AG04450 (cell line): ENCODE measurements around the gene NPM1. TPM values are rescaled to one million over a fixed set of nuclear protein-coding genes. Genes with fewer than 3 reads are reported as not detected.
"Not testable (repeated sequence)": the region's sequence is repeated elsewhere in the genome, so short reads cannot be mapped to it uniquely, and the experiment has no call there.

Experiments used
- CTCF ChIA-PET: fragments of 300-600, 350-600 bp; formaldehyde crosslinking; extraction: SDS; loops from one replicate; lab custom pipeline; 2022; ENCODE audit warnings: antibody characterized with exemption, inconsistent platforms; lab: Charles Lee
- POLR2A ChIA-PET: fragments of 350-600 bp; formaldehyde crosslinking; extraction: SDS; loops from one replicate; lab custom pipeline; 2021; ENCODE audit warnings: antibody characterized with exemption, inconsistent platforms; lab: Yijun Ruan, JAX
- DNase-seq: peaks from one replicate; pipeline ENCODE4 v3.0.0-alpha.2; 2011; ENCODE audit warnings: low read depth, low spot score
- H3K27ac ChIP-seq: one replicate; pipeline ENCODE4 v1.5.1; 2012; ENCODE audit warnings: low read depth, low read length, control low read depth
- H3K27me3 ChIP-seq: one replicate; pipeline ENCODE4 v1.6.0; 2012; ENCODE audit warnings: low read length; ENCODE audit not compliant: control insufficient read depth, insufficient read depth
- H3K4me3 ChIP-seq: 2 replicates; pipeline ENCODE4 v1.5.1; 2011; ENCODE audit warnings: mild to moderate bottlenecking, low read depth, low read length, control low read depth
- H3K9me3 ChIP-seq: 2 replicates; pipeline ENCODE4 v1.5.1; 2012; ENCODE audit warnings: low read length; ENCODE audit not compliant: control insufficient read depth, insufficient read depth
- polyA plus RNA-seq: library from polyadenylated mRNA; depleted of rRNA; stranded (reverse); fragments of >200 nt; gene quantifications from 2 replicates; pipeline ENCODE4 v1.2.3, GENCODE V29; 2011
- TF ChIP-seq, protein P1 (sequence below): IDR thresholded peaks from 2 replicates; pipeline ENCODE4 v1.5.1; 2011; ENCODE audit warnings: low read depth, low read length, control low read depth, inconsistent platforms

Gene NPM1
- polyA plus RNA-seq, 1 experiment: 2,664 TPM

DNA sequence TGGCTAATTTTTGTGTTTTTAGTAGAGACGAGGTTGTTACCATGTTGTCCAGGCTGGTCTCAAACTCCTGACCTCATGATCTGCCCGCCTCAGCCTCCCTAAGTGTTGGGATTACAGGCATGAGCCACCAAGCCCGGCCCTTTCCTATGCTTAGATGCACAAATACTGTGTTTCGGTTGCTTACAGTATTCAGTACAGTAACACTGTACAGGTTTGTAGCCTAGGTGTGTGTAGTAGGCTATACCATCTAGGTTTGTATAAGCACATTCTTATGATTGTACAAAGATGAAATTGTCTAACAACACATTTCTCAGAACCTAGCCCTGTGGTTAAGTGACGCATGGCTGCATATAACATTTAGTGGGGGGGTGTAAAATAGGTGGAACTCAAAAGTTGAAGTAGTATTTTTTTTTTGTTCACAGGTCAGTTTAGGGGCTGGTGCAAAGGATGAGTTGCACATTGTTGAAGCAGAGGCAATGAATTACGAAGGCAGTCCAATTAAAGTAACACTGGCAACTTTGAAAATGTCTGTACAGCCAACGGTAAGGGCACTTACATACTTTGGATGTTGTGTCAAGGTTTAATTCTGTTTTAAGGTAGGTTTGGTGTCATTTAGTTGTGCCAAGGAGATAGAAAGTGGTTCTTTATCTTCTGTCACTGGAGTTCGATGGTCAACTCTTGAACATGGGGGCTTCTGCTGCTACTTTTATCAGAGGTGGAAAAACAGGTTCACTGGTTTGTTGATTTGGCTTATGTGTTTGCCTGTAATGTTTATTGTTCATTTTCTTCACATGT is 3.4 kb downstream of the NPM1 start:
- TF ChIP-seq, protein P1, sequence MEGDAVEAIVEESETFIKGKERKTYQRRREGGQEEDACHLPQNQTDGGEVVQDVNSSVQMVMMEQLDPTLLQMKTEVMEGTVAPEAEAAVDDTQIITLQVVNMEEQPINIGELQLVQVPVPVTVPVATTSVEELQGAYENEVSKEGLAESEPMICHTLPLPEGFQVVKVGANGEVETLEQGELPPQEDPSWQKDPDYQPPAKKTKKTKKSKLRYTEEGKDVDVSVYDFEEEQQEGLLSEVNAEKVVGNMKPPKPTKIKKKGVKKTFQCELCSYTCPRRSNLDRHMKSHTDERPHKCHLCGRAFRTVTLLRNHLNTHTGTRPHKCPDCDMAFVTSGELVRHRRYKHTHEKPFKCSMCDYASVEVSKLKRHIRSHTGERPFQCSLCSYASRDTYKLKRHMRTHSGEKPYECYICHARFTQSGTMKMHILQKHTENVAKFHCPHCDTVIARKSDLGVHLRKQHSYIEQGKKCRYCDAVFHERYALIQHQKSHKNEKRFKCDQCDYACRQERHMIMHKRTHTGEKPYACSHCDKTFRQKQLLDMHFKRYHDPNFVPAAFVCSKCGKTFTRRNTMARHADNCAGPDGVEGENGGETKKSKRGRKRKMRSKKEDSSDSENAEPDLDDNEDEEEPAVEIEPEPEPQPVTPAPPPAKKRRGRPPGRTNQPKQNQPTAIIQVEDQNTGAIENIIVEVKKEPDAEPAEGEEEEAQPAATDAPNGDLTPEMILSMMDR: no peak
- Histone ChIP-seq H3K4me3 (peak overlapping the region; percentile 98), H3K9me3 (no peaks in the 10 kb centered on the region; the same call in 1 of the 2 replicates), H3K27me3 (no peaks in the 10 kb centered on the region), H3K27ac (no peak overlapping the region)
- POLR2A ChIA-PET: no interaction called here
- CTCF ChIA-PET: no interaction called here
- no peak for DNase-seq

DNA sequence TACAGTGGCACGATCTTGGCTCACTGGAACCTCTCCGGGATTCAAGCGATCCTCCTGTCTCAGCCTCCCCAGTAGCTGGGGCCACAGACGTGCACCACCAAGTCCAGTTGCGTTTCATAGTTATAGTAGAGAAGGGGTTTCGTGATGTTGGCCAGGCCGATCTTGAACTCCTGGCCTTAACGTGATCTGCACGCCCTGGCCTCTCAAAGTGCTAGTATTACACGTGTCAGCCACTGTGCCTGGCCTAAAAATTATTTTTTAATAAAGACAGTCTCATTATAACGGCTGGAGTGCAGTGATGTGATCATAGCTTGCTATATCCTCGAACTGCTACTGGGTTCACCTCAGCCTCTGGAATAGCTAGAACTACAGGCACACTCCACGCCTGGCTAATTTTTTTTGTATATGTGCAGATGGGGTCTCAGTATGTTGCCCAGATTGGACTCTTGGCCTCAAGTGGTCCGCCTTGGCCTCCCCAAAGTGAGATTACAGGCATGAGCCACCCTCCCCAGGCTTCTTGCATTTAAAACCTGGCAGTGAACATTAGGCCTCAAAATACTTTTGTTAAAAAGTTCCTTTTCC is 4.4 kb downstream of the NPM1 start:
- TF ChIP-seq, protein P1: no peak
- DNase-seq: no peak
- POLR2A ChIA-PET: no interaction called here
- Histone ChIP-seq H3K27me3 (no peaks in the 10 kb centered on the region), H3K9me3 (no peaks in the 10 kb centered on the region; the same call in 1 of the 2 replicates), H3K27ac (no peak overlapping the region), H3K4me3 (no peak overlapping the region)
- CTCF ChIA-PET: interaction anchor here (1.1 to 1.6 kb wide), 3 partner anchors 13 to 647 kb away, joined by 3 to 9 read pairs (median 3); no protein-coding TSS in a partner anchor

DNA sequence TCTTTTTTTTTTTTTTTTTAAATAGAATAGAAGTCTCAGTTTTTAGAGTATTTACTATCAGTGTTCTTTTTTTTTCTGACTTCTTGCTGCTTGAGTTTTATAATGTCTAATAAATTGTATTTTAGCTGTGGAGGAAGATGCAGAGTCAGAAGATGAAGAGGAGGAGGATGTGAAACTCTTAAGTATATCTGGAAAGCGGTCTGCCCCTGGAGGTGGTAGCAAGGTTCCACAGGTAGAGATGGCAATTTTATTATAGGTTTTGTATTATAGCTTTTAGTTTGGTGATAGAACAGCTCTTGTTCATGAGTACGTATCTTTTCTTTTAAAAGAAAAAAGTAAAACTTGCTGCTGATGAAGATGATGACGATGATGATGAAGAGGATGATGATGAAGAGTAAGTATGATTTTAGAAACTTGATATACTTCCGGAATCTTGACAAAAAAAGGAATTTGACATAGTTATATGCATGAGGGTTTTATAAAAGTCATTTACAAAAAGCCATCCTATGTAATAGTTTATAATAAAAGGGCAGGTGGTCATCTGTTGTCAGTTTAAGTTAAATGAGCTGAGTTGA is 5.0 kb downstream of the NPM1 start:
- DNase-seq: no peak
- H3K4me3 ChIP-seq: no peak overlapping the region
- no peaks in the 10 kb centered on the region; the same call in 1 of the 2 replicates for H3K9me3 ChIP-seq
- no peaks in the 10 kb centered on the region for H3K27me3 ChIP-seq
- CTCF ChIA-PET: interaction anchor here (1.1 to 1.6 kb wide), 3 partner anchors 12 to 648 kb away, joined by 3 to 9 read pairs (median 3); no protein-coding TSS in a partner anchor
- no peak overlapping the region for H3K27ac ChIP-seq
- TF ChIP-seq, protein P1: no peak
- POLR2A ChIA-PET: no interaction called here

GRCh38 chr5:171395042-171395441 is 7.4 kb downstream of the NPM1 start:
- Histone ChIP-seq H3K27ac (no peak overlapping the region), H3K27me3 (no peaks in the 10 kb centered on the region), H3K9me3 (no peaks in the 10 kb centered on the region), H3K4me3 (no peak overlapping the region)
- CTCF ChIA-PET: no interaction called here
- POLR2A ChIA-PET: no interaction called here
- TF ChIP-seq, protein P1: no peak
- no peak for DNase-seq

DNA sequence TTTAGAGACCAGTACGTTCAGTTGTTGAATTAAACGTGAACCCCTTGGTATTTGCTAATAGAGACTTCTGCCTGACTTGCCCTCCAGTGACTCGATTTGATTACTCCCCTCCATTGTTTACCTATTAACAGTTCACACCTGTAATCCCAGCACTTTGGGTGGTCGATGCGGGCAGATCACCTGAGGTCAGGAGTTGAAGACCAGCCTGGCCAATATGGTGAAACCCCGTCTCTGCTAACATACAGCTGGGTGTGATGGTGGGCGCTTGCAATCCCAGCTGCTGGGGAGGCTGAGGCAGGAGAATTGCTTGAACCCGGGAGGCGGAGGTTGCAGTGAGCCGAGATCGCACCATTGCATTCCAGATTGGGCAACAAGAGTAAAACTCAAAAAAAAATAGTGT is 8.9 kb downstream of the NPM1 start:
- H3K27ac ChIP-seq, H3K9me3 ChIP-seq, POLR2A ChIA-PET, DNase-seq, H3K4me3 ChIP-seq, H3K27me3 ChIP-seq: not testable (repeated sequence)
- CTCF ChIA-PET: interaction anchor here (2.2 kb wide), 1 partner anchor 9 kb away, joined by 5 read pairs; no protein-coding TSS in a partner anchor
